ENCODE data around the gene UBE2E2.
"Not testable (repeated sequence)": the region's sequence is repeated elsewhere in the genome, so short reads cannot be mapped to it uniquely, and the experiment has no call there.

UBE2E2 gene

GRCh38 chr3:23336853-23337252 is 133.7 kb downstream of the UBE2E2 start:
- not testable (repeated sequence) for FAIRE-seq

GRCh38 chr3:23341147-23341838 is 138.2 kb downstream of the UBE2E2 start:
- FAIRE-seq: no peak

GRCh38 chr3:23342343-23342742 is 139.2 kb downstream of the UBE2E2 start:
- no peak for FAIRE-seq

DNA sequence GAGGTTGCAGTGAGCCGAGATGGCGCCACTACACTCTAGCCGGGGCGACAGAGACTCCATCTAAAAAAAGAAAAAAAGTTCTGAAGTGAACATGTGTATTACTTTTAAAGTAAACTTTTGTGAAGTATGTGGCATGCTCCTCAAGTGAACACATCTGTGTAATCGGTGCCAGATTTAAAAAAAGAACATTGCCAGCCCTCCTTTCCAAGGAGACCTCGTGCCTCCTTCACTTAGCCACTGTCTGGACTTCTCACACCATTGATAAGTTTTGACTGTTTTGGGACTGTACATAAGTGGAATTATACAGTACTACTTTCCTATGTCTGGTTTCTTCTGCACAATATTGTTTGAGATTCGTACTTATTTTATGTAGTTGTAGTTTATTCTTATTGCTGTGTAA is 140.4 kb downstream of the UBE2E2 start:
- no peak for FAIRE-seq

GRCh38 chr3:23344886-23345285 is 141.8 kb downstream of the UBE2E2 start:
- FAIRE-seq: no peak

DNA sequence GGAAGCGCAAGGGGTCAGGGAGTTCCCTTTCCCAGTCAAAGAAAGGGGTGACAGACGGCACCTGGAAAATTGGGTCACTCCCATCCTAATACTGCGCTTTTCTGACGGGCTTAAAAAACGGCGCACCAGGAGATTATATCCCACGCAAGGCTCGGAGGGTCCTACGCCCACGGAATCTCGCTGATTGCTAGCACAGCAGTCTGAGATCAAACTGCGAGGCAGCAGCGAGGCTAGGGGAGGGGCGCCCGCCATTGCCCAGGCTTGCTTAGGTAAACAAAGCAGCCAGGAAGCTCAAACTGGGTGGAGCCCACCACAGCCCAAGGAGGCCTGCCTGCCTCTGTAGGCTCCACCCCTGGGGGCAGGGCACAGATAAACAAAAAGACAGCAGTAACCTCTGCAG is 146.3 kb downstream of the UBE2E2 start:
- not testable (repeated sequence) for FAIRE-seq

GRCh38 chr3:23356169-23356568 is 153.0 kb downstream of the UBE2E2 start:
- no peak for FAIRE-seq

DNA sequence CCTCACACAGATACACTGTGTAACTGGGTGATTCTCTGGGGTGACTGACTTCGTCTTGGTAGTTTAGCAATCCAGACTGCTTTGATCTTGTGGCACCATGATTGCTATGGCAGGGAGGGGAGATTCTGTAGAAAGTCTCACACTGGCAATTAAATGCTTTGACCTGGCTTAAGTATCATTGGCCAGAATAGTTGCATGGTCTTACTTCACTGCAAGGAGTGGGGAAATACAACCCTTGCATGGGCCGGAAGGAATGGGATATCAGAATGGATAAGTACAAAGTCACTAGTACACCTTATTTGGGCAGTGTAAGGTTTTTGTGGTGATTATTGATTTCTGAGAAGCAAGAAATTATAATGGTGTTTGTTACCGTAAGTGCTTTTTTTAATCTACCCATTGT is 153.8 kb downstream of the UBE2E2 start:
- FAIRE-seq: no peak

GRCh38 chr3:23359116-23359515 is 156.0 kb downstream of the UBE2E2 start:
- no peak for FAIRE-seq

- no peak for FAIRE-seq
Observed at GRCh38 chr3:23365066-23365465, 161.9 kb downstream of the UBE2E2 start.

DNA sequence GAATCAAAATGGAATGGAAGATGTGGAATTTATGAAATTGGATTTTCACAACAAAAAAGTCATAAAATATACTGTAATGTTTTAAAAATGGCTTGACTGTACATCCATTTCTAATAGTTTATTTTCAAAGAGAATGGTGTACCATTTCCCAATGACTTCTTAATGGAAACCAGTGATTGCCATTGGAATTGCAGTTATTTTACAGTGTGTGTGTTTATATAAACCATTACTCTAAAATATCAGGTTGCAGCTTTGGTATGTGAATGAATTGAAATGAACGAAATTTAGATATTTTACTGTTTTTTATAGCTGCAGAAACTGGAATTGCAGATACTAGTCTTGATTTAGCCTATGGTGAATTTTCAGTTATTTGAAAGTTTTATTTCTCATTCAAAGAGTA is 165.6 kb downstream of the UBE2E2 start:
- FAIRE-seq: no peak

GRCh38 chr3:23372285-23372684 is 169.2 kb downstream of the UBE2E2 start:
- no peak for FAIRE-seq

DNA sequence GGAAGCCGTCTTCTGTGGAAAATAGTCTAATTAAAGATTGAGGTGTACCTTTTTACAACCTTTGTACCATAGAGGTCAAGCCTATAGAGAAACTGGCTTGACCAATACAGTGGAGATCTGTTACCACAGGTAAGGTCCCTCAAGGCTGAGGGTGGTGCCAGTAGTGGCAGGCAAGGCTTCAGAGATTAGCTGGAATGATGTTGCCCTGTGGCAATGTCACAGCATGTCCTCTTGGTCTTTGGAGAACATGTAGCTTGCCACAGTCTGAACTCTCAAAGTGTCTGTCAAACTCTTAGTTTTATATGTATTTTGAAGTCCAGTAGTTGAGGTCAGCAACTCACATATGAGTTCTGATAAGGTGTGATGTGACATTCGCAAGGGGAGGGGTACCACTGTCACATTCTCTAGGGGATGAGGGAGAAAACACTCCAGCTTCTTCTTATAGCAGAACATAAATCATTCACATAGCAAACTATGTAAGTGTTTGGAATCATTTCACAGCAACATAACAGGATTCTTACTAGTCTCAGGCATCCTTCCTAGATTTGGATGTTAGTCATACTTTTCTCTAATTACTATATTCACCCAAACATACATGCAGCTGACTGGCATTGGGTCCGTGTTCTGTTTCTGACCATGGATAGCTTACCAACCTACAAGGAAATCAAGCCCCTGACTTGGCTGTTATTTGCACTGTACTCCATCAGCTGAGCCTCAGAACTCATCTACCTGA is 173.6 kb downstream of the UBE2E2 start:
- FAIRE-seq: no peak

GRCh38 chr3:23377928-23378672 is 175.0 kb downstream of the UBE2E2 start:
- FAIRE-seq: no peak

DNA sequence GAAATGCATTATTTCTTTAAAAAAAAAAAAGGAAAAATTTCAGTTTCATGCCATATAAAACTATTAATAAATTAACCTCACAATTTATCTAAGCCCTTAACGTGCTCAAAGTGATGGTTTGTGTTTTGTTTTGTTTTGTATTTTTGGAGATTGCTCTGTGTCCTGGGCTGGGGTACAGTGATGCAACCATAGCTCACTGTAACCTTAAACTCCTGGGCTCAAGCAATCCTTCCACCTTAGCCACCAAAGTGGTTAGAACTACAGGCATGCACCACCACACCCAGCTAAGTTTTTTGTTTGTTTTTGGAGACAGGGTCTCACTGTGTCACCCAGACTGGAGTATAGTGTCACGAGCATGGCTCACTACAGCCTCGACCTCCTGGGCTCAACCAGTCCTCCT is 180.7 kb downstream of the UBE2E2 start:
- no peak for FAIRE-seq

DNA sequence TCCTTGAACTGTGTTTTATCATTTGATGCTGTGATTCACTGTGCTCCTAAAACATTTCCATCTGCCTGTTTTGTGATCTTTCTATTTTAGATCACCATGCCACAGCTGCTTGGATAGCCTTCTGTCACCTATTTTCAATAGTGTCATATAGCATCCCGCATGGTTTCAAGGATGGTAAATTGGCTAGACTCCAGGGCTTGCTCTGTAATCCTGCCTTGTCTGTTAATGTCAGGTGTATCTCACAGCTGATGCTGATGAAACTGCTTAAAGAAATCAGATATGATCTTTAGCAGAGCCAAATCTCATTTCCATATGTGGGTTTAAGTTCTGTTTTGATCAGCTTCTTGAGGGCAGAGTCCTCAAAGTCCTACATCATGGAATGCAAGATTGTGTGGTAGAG is 182.2 kb downstream of the UBE2E2 start:
- FAIRE-seq: no peak

- no peak for FAIRE-seq
Observed at GRCh38 chr3:23387286-23387918, 184.3 kb downstream of the UBE2E2 start.

DNA sequence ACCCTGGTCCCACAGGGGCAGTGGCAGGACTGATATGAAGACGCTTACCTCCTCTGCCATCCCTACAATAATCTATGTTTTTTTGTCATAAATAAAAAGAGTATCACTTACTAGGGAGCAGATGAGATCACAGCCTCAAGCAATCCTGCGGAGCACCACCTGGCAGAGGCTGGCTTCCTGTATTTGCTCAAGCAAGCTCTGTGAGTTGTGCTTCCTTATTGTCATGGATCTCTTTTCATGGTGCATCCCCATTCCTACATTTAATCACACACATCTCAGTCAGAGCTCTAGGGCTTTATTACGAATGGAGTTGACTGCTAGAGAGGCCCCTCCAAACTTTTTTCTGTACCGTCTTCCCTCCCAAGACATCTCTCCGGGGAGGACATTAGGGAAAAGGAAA is 186.0 kb downstream of the UBE2E2 start:
- FAIRE-seq: no peak

- FAIRE-seq: no peak
Observed at GRCh38 chr3:23389686-23390085, 186.6 kb downstream of the UBE2E2 start.

DNA sequence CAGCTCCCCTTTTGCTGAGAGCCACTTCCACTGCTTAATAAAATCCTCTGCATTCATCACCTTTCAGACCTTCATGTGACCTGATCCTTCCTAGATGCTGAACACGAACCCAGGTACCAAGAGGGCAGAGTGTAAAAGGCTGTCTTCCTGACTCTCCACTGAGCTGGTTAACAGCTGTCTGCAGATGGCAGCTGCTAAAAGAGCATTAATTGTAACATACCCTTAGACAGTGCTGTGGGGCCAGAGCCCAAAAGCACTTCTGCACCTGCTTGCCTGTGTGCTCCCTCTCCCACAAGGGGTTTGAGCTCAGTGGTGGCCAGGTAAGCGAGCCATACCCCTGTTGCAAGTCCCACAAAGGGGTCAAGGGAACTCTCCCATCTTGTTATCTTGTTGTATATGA is 187.3 kb downstream of the UBE2E2 start:
- no peak for FAIRE-seq

- no peak for FAIRE-seq
Observed at GRCh38 chr3:23390989-23391553, 187.9 kb downstream of the UBE2E2 start.

DNA sequence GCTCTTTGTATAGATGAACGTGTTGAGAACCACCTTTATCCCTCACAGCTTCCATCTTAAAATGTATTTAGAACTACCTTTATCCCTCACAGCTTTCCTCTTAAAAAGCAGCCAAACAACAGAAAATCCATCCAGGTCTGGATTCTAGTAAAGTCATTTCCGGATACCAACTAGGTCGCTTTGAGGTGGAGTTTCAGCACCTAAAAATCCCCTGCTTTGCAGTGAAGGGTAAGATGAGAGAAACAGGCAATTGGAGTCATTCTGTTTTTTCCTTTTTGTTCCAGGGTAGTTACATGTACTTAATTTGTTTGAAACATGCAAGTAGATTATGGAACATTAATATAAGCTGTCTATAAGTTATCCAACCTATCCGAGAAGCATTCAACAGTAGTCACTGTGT is 192.0 kb downstream of the UBE2E2 start:
- FAIRE-seq: no peak

- no peak for FAIRE-seq
Observed at GRCh38 chr3:23396746-23397145, 193.6 kb downstream of the UBE2E2 start.
